Iris pigment epithelial cell (primary cell): ENCODE results near the gene ABL2.
A peak's percentile ranks its signal among the peaks of the same experiment; 100 is the strongest.
"Not testable (repeated sequence)": the region's sequence is repeated elsewhere in the genome, so short reads cannot be mapped to it uniquely, and the experiment has no call there.

Experiments
- DNase-seq: peaks from one replicate; pipeline ENCODE4 v3.0.0-alpha.2; 2011; ENCODE audit warnings: low read depth

Gene ABL2

DNA sequence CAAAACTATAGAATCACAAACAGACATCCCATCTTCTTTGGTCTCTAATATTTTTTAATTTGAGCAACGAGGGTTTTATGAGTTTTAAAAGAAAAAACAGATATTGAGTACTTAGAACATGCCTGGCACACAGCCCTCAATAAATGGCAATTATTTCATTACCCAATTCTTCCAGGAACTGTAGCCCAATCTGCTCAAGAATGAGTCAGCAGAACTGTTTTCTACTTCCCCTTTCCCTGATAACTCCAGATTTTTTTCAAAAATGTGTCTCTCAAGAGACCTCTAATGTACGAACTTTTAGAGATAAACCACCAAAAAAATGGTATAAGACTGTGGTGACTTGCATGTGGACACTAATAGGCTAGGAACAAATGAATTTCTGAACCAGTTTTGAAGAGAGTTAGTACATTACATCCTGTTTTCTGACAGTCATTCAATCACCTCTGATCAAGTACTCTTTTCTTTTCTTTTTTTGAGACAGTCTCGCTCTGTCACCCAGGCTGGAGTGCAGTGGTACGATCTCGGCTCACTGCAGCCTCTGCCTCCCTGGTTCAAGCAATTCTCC lies 11.5 kb downstream of the ABL2 start:
- peak; percentile 72 for DNase-seq

DNA sequence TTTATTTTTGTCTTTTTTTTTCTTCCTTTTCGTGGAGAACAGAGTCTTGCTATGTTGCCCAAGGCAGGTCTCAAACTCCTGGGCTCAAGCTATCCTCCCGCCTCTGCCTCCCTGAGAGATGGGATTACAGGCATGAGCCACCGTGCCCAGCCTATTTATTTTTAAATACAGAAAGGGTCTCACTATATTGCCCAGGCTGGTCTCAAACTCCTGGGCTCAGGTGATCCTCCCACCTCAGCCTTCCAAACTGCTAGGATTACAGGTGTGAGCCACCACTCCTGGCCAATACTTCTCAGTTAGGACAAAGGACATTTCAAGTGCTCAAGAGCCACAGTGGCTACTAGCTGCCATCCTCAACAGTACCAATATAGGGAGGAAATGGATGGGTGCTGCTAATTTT lies 16.2 kb downstream of the ABL2 start:
- not testable (repeated sequence) for DNase-seq

DNA sequence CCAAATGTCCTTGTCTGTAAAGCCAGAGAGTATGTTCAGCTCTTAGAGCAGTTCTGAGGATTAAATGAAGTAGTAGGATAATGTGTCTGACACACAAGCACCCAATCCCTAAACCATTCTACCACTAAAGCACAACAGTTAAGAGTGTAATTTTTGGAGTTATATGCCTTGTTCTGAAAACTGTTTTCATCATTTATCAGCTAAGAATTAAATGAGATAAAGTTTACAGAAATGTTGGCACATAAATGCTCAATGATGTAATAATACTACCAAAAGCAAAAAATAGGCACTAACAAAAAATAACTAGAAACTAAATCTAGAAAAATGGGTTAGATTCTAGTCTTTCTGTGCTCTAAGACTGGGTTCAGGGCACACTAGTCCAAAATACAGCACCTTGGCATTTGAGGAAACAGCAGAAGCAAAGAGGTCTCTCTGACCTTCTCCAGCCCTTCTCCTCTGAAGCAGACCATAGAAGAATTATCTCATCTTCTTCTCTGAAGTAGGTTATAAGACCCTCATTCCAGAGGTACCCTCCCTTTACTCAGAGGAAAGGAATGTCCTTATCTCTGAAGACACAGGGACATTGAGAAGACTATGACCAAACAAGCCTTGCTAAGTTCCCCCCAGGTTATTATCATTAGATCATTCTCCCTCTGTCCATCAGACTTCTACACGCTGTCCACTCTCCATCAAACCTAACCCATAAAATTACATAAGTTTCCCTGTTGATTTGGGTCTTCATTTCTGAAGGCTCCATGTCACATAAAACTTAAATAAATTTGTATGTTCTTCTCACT lies 20.6 kb downstream of the ABL2 start:
- no peak for DNase-seq

DNA sequence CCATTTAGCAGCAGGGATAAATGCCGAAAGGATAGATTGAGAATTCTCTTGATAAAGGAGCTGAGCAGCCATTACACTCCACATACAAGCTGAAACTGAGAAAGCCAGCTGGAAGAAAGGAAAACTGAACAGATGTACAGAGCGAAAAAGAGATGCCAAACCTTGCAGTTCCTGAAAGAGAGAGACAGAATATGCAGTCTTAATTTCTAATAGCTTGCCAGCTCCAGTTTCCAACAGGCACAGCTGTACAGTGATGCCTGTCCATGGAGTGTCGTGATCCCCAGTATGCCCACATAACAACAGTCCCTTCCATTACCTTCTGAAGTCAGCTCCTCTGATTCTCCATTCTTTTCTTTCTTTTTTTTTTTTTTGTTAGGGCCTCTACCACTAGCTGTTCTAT lies 22.7 kb downstream of the ABL2 start:
- no peak for DNase-seq

DNA sequence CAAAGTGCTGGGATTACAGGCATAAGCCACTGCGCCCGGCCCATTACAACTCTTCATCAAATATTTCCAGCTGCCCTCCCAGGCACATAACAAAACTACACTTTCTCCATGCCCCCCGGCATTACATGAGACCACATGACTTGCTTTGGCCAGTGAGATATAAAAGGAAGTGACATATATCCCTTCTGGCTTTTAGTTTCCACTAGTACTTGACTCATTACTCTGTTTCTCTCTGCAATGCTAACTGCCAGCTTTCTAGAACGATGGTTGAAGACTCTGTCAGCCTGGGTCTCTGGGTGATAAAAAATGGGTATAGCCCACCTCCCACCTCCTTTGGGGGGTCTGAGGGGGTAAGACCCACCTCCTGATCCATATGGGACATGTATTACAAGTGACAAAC lies 24.2 kb downstream of the ABL2 start:
- no peak for DNase-seq

DNA sequence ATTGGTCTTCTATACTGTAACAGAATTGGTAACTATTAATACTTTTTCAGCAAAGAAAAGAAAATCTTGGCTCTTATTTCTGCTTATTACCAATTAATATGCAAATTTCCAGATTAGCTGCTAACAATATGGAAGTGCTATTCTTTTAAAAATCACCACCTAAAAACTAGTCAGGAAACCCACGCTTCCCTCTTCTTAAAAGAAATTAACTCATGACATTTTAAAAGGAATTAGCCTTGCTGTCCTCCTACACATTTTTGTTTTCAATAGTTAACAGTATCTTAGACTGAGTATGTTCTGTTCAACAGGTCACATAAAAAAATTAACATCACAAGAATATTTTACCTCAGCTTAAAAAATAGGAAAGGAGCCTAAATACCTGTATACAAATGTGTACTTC lies 27.3 kb downstream of the ABL2 start:
- no peak for DNase-seq

DNA sequence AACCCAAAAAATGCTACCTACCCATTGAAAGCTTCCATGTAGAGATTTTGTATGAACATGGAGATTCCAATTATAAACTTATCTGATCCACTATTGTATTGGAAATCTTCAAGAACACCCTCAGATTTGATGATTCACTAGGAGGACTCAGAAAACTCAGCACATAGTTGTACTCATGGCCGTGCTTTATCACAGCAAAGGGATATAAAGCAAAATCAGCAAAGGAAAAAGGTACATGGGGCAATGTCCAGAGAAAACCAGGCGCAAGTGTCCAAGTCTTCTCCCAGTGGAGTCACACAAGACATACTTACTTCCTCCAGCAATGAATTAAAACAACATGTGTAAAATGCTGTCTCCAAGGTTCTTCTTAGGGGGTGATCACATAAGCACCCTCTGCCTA lies 28.9 kb downstream of the ABL2 start:
- DNase-seq: no peak

DNA sequence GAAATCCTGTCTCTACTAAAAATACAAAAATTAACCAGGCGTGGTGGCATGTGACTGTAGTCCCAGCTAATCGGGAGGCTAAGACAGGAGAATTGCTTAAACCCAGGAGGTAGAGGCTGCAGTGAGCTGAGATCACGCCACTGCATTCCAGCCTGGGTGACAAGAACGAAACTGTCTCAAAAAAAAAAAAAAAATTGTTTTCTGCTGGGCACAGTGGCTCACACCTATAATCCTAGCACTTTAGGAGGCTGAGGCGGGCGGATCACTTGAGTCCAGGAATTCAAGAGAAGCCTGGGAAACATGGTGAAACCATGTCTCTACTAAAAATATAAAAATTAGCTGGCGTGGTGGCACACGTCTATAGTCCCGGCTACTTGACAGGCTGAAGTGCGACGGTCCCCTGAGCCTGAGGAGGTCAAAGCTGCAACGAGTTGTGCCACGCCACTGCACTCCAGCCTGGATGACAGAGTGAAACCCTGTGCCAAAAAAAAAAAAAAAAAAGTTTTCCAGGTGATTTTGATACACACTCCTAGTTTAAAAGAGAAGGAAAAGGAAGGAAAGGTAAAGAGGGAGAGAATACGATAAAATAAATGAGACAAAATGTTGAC lies 31.7 kb downstream of the ABL2 start:
- no peak for DNase-seq

DNA sequence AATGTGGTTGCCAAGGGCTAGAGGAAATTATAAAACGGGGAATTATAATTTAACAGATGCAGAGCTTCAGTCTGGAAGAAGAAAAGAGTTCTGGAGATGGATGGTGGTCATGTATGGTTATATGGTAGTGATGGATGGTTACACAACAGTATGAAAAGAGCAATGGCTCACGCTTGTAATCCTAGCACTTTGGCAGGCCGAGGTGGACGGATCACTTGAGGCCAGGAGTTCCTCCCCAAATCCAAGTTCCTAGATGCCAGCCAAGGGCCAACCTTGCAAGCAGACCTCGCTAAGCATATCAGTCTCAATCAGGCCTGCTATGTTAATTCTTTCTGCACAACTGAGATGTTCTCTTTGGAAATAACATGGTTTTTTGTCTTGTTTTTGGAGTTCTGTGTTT lies 33.6 kb downstream of the ABL2 start:
- DNase-seq: not testable (repeated sequence)

DNA sequence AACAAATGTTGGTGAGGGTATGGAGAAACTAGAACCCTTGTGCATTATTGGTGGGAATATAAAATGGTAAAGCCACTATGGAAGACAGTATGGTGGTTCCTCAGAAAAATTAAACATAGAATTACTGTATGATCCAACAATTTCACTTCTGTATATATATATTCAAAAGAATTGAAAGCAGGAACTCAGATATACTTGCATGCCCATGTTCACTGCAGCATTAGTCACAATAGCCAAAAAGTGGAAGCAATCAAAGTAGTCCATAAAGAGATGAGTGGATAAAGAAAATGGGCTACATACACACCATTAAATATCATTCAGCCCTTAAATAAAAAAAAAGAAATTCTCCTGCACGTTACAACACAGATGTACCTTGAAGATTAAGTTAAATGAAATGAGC lies 34.1 kb downstream of the ABL2 start:
- no peak for DNase-seq

DNA sequence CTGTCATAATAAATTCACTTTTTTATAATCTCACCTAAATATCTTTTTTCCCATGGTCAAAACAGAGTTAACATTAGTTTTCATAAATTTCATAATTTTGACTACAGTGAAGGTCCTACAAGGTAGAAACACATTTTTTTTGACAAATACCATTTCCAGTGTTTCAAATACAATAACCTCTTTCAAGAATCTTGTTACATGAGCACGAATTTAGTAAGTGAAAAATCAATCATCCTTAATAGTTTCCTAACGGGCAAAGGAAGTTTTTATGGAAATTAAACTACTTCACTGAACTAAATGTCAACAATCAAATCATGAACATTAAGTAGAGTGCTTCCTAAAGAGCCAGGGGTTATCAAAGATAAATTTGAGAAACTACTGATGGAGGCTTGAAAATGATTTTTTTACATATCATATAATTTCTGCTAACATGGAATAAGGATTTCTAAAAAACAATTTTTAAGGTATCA lies 35.4 kb downstream of the ABL2 start:
- DNase-seq: no peak

DNA sequence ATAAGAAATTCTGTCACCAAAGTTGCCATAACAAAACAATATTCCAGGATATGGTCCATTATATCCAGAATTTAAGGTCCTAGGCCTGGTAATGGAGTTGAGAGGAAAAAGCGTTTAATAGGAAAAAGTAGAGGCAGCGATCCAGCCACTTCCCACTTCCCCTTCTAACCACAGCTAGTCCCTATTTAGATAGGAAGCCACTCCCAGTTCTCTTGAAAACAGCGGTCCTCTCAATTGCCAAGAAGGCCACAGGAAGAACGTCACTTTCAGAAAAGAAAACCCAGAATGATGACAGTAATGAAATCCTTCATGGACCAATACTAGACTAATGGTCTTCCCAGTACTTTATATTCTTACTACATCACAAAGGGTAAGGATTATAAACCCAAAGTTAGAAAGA lies 38.6 kb downstream of the ABL2 start:
- DNase-seq: no peak

DNA sequence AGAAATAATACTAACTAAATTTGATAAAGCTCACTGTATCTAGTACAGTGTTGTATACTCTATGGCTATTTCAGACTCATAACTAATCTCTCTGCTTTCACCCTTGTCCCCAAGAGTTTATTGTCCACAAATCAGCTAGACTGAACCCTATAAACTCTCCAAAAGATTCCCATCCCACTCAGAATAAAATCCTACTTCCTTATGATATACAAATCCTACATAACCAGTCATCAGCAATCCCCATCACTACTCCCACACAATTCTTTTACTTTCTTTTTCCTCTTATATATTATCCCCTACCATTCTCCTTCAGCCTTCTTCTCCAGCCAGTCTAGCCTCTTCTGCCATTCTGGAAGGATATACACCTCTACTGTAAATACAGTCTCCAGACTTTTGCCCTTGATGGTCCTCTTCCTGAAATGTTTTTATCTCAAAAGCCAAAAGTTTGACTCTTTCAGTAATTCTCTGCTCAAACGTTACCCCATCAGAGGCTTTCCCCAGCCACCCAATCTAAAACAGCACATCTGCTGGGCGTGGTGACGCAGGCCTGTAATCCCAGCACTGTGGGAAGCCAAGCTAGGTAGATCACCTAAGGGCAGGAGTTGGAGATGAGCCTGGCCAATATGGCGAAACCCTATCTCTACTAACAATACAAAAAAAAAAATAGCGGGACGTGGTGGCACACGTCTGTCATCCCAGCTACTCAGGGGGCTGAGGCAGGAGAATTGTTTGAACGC lies 41.6 kb downstream of the ABL2 start:
- no peak for DNase-seq

DNA sequence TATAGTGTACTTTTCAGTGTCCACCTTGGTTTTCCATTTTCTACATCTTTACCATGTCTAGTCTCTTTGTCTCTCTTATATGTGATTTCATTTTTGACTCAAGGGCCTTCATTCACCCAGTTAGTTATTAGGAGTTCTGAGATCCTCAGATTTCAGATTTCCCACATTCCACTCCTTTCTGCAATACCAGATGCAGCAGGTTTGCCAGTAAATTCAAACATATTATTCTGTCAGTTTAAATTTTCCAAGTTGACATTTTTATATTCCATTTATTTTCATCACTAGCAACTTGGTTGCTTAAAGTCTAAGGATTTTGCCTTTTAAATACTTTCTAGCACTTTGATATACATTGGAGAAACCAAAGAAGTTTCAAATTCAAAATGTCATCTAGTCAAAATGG lies 42.4 kb downstream of the ABL2 start:
- DNase-seq: no peak

DNA sequence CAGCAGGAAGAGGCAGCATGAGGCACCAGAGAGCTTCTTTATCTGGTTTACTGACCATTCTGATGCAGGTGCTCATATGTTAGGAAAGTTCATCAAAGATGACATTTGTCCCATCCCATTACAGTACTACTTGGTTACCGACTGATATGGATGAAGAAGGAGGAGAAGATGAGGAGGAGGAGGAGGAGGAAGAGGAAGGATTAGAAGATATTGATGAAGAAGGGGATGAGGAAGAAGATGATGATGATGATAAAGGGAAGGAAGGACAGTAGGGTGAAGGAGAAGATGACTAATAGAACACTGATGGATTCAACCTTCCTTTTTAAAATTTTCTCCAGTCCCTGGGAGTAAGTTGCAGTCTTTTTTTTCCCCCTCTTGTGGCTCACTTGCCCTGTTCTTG lies 45.1 kb downstream of the ABL2 start:
- DNase-seq: no peak

DNA sequence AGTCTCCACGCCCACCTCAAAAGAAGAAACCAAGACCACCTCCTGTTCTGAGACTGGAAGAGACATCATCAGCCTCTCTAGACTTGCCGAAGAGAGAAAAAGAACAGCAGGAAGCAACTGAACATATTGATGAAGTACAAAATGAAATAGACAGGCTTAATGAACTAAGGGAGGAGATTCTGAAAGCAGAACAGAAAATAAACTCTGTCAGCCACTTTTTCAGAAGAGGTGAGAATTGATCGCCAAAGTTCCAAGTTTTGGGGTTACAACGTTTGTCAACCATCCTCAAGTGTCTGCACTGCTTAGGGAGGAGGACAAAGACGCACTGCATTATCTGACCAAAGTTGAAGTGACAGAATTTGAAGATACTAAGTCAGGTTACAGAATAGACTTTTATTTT lies 45.6 kb downstream of the ABL2 start:
- DNase-seq: no peak

DNA sequence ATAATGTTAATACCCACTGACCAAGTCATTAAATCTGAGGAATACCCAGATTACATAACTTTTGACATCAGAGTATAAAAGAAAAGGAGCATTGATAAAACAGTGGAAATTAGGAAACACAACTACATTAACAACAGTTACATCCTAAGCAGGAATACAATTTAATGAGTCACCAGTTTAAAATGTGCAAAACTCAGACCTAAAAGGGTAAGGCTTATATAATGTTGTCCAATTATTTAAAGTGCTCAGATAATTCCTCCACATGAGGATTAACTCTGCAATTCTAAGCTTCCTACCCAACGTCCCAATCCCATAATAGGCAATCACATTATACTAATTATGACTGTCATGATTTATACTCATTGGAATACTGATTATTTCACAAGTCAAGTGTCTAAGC lies 50.5 kb downstream of the ABL2 start:
- DNase-seq: peak; percentile 77

DNA sequence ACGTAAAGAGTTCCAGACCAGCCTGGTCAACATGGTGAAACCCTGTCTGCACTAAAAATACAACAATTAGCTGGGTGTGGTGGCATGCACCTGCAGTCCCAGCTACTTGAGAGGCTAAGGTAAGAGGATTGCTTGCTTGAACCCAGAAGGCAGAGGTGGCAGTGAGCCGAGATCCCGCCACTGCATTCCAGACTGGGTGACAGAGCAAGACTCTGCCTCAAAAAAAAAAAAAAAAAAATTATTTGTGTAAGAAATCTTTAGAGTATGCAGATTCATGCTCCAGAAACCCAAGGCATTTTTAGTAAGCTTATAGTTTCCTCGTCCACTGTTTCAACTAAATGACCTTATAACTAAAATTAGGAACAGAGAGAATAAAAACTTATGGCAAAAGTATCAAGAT lies 51.3 kb downstream of the ABL2 start:
- DNase-seq: peak; percentile 15

DNA sequence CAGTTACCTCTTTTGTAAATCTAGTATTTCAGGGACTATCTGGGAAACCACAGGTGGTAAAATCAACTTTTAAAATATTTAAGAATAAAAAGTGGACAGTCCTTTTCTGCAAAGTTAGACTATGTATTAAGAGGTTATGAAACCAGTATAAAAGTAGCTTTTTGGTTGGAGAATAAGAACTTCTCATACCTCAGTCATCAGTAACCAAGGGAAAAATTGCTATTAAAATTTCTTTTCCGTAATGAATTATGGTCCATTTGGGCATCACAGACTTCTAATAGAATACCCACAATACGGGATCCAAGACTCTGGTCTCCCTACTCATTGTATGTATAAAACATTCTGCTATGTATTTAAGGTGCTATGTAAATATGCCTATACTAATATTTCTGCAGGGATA lies 51.9 kb downstream of the ABL2 start:
- DNase-seq: no peak

DNA sequence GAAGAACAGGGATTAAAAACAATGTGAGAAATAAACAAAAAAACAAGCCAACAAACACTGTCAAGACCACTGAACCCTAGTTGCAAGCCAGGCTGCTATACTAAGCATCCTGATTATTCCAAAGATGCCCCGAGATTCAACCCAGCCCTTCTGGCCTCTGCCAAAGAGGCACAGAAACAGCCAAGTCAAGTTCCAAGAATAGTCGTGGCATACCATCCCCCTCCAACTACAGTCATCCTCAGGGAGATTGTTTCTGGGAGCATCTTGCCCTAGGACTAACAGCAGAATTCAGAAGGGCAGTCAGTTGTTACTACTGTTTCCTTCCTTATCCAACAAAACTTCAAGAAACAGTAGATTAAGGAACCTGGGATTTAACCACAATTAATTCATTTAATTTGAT lies 52.3 kb downstream of the ABL2 start:
- peak; percentile 53 for DNase-seq

DNA sequence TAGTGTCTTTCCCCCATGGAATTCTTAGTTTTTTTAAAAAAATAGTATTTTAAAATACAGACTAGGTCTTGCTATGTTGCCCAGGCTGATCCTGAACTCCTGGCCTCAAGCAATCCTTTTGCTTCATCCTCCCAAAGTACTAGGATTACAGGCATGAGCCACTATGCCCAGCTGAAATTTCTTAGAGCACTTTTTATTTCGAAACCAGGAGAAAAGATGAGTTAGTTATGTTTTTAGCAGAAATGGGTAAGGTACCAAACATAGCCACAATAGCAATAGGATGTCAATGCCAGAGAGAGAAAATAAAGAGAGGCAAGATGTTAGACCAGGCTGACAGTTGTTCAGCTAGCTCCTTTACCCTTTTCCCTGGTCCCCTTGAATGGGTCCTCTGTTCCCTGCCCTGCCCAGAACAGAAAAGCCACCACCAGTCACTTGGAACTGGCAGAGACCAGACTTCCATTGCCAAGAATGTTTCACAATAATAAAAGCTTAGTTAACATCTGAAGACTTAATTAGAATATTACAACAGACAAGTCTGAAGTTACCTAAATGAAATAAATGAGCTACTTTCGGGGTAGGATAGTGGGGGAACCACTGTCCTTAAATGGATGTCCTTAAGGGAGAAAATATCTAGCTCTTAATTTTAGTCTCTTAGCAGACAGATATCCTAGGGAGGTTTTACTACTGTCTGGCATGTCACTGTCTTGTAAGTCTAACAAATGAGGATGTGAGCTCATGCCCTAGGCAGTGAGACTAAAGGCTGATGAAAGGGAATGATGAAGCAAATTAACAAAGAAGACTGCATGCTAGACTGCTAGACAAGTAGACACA lies 54.3 kb downstream of the ABL2 start:
- peak; percentile 77 for DNase-seq

DNA sequence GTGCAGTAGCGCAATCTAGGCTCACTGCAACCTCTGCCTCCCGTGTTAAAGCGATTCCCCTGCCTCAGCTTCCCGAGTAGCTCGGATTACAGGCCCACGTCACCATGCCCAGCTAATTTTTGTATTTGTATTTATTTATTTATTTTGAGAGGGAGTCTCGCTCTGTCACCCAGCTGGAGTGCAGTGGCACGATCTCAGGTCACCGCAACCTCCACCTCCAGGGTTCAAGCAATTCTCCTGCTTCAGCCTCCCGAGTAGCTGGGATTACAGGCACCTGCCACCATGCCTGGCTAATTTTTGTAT lies 59.1 kb downstream of the ABL2 start:
- not testable (repeated sequence) for DNase-seq
